ENCODE results near the gene PHRF1.

PHRF1 gene

DNA sequence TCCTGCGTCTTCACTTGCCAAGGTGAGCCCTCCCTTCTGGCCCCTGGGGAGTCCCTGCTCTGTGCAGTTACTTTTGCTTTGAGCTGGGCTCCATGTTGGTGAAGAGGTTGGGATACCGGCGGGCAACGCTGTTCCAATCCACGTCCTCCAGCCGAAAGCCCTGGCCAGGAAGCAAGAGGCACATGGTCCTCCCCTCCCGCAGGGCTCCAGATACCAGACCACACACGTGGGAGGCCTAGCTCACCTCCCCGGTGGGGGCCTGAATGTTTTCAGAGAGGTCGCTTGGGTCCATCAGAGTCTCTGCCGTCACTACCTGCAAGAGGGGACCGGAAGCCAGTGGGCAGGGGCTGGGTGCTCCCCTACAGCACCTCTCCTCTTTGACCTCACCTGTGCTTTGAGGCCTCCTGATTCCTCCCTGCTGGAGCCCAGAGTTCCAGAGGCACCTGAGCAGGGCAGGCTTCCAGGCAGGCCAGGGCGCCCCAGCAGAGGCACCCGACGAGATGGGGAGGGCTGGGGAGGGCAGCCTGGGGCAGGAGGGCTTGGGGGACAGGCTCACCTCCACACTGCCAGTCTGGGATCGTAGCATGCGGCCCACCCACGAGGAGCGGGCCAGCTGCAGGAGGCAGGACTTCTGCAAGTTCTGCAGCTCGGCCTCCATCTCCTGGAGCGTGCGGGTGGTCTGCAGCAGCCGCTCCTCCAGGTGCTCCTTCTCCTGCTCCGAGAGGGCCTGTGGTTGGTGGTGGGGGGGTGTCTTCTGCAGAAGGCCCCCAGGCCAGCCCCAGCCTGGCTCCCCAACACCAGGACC lies 18.7 kb upstream of the PHRF1 start:
- no peak for DNase-seq (ENCODE audit: low read depth)

GRCh38 chr11:558503-558902 lies 17.8 kb upstream of the PHRF1 start:
- DNase-seq (ENCODE audit: low read depth): no peak

- no peak for DNase-seq (ENCODE audit: low read depth)
Measured at GRCh38 chr11:559020-559620, 17.1 kb upstream of the PHRF1 start.

- DNase-seq (ENCODE audit: low read depth): no peak
Measured at GRCh38 chr11:559712-560304, 16.5 kb upstream of the PHRF1 start.

GRCh38 chr11:560305-561147 lies 15.7 kb upstream of the PHRF1 start, which contains the start of the genes LMNTD2 and RASSF7:
TSS of gene LMNTD2 (minus strand) at chr11:560738. CDS start at chr11:560716, 22 bp downstream.
TSS of gene RASSF7 (plus strand) at chr11:560970. CDS start at chr11:561769, 799 bp downstream.
- no peak for DNase-seq (ENCODE audit: low read depth)

- no peak for DNase-seq (ENCODE audit: low read depth)
Measured at GRCh38 chr11:561148-562003, 14.9 kb upstream of the PHRF1 start.

DNA sequence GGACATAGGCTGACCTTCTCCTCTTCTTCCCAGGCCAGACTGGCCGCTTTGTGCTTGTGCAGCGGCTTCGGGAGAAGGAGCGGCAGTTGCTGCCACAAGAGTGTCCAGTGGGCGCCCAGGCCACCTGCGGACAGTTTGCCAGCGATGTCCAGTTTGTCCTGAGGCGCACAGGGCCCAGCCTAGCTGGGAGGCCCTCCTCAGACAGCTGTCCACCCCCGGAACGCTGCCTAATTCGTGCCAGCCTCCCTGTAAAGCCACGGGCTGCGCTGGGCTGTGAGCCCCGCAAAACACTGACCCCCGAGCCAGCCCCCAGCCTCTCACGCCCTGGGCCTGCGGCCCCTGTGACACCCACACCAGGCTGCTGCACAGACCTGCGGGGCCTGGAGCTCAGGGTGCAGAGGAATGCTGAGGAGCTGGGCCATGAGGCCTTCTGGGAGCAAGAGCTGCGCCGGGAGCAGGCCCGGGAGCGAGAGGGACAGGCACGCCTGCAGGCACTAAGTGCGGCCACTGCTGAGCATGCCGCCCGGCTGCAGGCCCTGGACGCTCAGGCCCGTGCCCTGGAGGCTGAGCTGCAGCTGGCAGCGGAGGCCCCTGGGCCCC lies 14.1 kb upstream of the PHRF1 start:
- DNase-seq (ENCODE audit: low read depth): no peak

GRCh38 chr11:563066-563811 lies 13.0 kb upstream of the PHRF1 start:
- no peak for DNase-seq (ENCODE audit: low read depth)

- DNase-seq (ENCODE audit: low read depth): no peak
Measured at GRCh38 chr11:563812-564578, 12.3 kb upstream of the PHRF1 start.

GRCh38 chr11:565921-566509 lies 10.3 kb upstream of the PHRF1 start:
- no peak for DNase-seq (ENCODE audit: low read depth)

GRCh38 chr11:567011-567628 lies 9.2 kb upstream of the PHRF1 start:
- DNase-seq (ENCODE audit: low read depth): no peak

DNA sequence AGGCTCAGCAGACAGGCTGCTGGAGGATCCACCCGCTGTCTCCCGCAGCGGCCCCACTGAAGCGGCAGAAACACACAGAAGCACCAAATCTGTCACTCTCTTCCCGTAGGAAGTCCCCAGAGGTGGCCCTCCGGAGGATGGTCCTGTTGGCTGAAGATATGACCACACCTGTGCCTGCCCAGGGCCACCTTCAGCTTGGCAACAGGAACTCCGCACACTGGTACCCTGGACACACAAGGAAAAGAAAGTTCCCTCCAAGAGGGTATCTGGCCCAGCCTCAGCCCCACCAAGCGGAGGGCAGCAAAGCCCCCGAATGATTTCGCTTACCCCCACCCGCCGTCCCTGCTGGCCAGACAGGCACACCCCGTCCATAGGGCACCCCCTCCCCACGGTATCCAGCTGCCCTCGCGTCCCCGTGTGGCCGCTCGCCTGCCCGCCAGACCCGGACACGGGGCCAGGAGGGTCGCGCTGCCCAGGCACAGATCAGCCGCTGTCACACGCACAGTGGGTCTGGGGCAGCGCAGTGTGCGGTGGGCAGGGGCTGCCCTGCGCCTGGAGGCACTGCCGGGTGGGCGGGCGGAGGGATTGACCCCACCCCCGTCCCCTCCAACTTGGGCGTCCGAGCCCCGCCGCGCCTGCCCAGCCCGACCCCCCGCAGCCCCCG lies 8.5 kb upstream of the PHRF1 start:
- DNase-seq (ENCODE audit: low read depth): no peak

DNA sequence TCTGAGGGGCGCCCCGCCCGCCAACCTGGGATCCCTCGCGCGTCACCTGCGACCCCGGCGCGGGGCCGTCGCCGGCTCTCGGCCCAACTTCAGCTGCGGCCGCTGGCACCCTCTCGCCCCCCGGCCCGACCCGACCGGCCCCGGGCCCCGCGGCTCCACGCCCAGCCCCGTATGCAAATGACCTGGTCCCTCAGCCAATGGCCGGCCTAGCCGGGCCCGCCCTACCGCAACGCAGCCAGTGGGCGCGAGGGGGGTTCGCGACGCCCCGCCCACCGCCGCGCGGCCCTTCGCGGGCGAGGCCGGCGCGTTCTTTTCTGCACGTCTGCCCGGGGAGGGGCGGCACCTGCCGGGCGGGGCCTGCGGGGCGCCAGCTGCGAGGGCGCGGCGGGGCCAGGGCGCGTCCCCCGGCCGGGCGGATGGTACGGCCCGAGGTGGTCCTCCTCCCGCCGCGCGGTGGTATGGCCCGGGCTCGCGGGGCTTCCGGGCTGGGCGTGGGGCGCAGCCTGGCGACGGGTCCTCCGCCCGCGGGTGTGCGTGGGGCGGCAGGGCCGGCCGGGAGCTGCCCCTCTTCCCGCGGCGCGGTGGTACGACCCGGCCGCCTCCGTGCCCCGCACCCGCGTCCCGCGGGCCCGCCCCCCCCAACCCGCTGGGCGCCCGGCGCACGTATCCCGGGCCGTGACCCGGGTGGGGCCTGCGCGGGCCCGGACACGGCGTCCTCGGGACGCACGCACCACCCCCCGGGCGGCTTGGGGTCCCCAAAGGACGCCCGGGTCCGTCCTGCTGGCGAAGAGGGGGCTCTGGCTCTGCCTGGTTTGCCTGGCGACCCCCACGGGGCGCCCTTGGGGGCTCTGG lies 7.7 kb upstream of the PHRF1 start:
- DNase-seq (ENCODE audit: low read depth): peak; percentile 56

GRCh38 chr11:569158-569885 lies 6.9 kb upstream of the PHRF1 start:
- DNase-seq (ENCODE audit: low read depth): no peak

DNA sequence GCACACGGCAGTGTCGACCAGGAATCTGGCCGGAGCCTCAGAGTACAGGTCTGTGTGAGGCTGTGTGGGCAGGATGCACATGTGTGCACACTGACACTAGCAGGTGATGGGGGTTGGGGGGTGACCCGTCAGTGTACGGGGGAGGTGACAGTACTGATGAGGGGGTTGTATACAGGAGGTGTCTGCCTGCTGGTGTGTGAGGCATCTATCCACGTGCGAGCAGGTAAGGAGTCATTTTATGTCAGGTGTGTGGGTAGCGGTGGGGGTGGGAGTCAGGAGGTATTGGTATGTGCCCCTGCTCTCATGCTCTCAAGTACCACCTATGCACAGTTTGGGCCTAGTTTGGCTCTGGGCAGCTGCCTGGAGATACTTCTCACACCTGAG lies 4.5 kb upstream of the PHRF1 start:
- DNase-seq (ENCODE audit: low read depth): no peak

DNA sequence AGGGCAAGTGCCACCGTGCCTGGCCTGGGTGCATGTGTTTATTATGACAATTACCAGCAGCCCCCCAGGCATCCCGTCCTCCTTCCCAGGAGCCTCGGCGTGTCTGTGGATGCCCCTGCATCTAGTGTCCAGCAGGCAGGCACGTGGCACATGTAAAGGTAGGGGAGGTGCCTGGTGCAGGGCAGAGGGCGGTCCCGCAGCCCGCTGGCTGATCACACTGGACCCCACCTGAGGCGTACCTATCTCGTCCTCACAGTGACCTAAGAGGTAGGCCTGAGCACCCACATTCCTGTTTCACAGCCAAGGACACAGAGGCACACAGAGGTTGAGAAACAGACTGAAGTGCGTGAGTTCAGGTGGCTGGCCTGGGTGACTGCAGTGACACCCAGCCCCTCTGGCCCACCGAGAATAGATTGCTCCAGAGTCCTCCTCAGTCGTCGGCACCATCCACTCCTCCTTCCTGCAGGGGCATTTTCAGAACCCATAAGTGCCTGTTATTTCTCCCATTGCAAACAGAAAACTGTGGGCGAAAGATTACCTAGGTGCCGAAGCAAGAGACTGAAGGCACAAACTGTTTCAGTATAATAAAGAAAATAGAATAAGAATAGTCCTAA lies 3.0 kb upstream of the PHRF1 start:
- DNase-seq (ENCODE audit: low read depth): no peak

Measured in GM04503 (cell line).